Stomach smooth muscle (tissue), 2 donors: ENCODE results near the gene CCR8.

ENCODE experiments used
- H3K27ac ChIP-seq: one replicate; pipeline ENCODE4 v1.7.0; 2013; ENCODE audit warnings: mild to moderate bottlenecking, low read length, inconsistent platforms
- H3K27me3 ChIP-seq, 2 donors: one replicate each; pipeline ENCODE4 v1.7.0; 2013; ENCODE audit warnings: low read length in 2 of 2; ENCODE audit not compliant: insufficient read depth in 2 of 2, control insufficient read depth in 1 of 2
- H3K36me3 ChIP-seq, 2 donors: one replicate each; pipeline ENCODE4 v1.7.0; 2013; ENCODE audit warnings: low read length in 2 of 2; ENCODE audit not compliant: control insufficient read depth in 2 of 2, insufficient read depth in 2 of 2
- H3K4me1 ChIP-seq: one replicate; pipeline ENCODE4 v1.7.0; 2013; ENCODE audit warnings: low read length; ENCODE audit not compliant: control insufficient read depth, insufficient read depth
- H3K4me3 ChIP-seq, 2 donors: one replicate each; pipeline ENCODE4 v1.7.0; 2013; ENCODE audit warnings: low read length in 2 of 2
- H3K9ac ChIP-seq, 2 donors: one replicate each; pipeline ENCODE4 v1.7.0; 2013; ENCODE audit warnings: low read length in 2 of 2, mild to moderate bottlenecking in 1 of 2
- H3K9me3 ChIP-seq, 2 donors: one replicate each; pipeline ENCODE4 v1.7.0; 2013; ENCODE audit warnings: low read length in 2 of 2; ENCODE audit not compliant: control insufficient read depth in 2 of 2
- donor health status: healthy.
- donor health status: Pancreatic carcinoma.

The CCR8 gene

DNA sequence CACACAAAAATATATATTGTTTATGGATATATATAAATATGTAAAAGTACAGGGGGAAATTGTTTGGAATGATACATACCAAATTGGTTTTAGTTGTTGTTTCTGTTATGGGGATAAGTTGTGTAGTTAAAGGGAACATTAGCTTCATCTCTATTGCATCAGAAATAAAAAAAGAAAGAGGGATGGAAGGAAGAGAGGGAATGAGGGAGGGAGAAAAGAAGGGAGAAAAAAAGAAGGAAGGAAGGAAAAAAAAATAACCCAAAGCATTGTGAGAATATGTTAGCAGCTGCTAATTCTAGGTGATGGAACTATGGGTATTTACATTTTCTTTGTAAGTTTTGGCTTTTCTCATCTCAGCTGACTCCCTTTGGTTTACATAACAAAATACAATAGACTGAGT is 1.3 kb downstream of the CCR8 start:
- Histone ChIP-seq H3K27me3 (no peaks in the 10 kb centered on the region), H3K27ac (no peak overlapping the region), H3K4me3 (no peak overlapping the region), H3K9me3 (no peaks in the 10 kb centered on the region), H3K9ac (no peak overlapping the region), H3K36me3 (no peaks in the 10 kb centered on the region), H3K4me1 (no peaks in the 10 kb centered on the region)

- Histone ChIP-seq H3K9me3 (no peaks in the 10 kb centered on the region), H3K27ac (no peak overlapping the region), H3K4me1 (no peaks in the 10 kb centered on the region), H3K4me3 (no peak overlapping the region), H3K27me3 (no peaks in the 10 kb centered on the region), H3K9ac (no peak overlapping the region), H3K36me3 (no peaks in the 10 kb centered on the region)
Measured at GRCh38 chr3:39332525-39332924, 3.0 kb downstream of the CCR8 start.

- Histone ChIP-seq H3K36me3 (no peaks in the 10 kb centered on the region), H3K9ac (no peak overlapping the region), H3K4me3 (no peak overlapping the region), H3K27ac (no peak overlapping the region), H3K27me3 (no peaks in the 10 kb centered on the region), H3K4me1 (no peaks in the 10 kb centered on the region), H3K9me3 (no peaks in the 10 kb centered on the region)
Measured at GRCh38 chr3:39333607-39334006, 4.1 kb downstream of the CCR8 start.

DNA sequence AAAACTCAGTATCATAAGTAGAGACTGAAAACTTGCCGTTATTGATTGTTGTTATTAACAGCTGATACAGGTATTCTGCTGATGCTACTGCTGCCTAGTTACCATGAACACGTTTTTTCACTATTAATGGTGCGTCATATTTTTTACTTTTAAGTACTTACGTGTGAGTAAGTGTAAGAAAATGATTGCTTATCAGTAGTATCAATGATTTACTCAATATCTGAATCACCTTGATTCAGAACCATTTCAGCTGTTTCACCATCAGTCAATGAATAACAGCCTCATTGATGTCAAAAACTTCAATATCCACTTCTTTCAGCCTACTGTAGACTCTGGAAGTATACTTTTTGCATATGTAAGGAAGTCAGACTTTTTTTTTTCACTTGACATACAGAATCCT is 4.7 kb downstream of the CCR8 start:
- H3K9me3 ChIP-seq: no peaks in the 10 kb centered on the region
- no peak overlapping the region for H3K4me3 ChIP-seq
- no peak overlapping the region for H3K27ac ChIP-seq
- H3K9ac ChIP-seq: no peak overlapping the region
- no peaks in the 10 kb centered on the region for H3K27me3 ChIP-seq
- H3K4me1 ChIP-seq: no peaks in the 10 kb centered on the region
- no peaks in the 10 kb centered on the region for H3K36me3 ChIP-seq

DNA sequence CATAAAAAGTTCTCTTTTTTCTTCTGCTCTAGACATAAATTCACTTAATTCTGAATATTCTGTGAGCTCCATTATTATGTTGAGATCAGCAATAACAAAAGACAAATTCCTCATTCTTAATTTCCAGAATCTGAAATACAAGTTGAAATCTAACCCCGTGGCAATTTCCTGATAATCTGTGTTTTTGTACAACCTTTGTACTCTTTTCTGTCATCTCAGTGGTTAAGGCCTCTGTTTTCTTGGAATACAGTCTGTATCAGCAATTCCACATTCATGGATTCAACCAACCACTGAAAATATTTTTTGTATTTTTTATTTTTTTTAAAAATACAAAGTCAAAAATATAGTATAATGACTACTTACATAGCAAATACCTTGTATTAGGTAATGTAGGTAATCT is 8.7 kb downstream of the CCR8 start:
- H3K27ac ChIP-seq: no peak overlapping the region
- H3K9ac ChIP-seq: no peak overlapping the region
- no peak overlapping the region for H3K4me3 ChIP-seq
- no peaks in the 10 kb centered on the region for H3K9me3 ChIP-seq
- no peaks in the 10 kb centered on the region for H3K36me3 ChIP-seq
- no peaks in the 10 kb centered on the region for H3K4me1 ChIP-seq
- H3K27me3 ChIP-seq: no peaks in the 10 kb centered on the region

GRCh38 chr3:39339086-39339485 is 9.6 kb downstream of the CCR8 start:
- Histone ChIP-seq H3K9ac (no peak overlapping the region), H3K27me3 (no peaks in the 10 kb centered on the region), H3K27ac (no peak overlapping the region)

GRCh38 chr3:39343076-39343717 is 13.7 kb downstream of the CCR8 start:
- Histone ChIP-seq H3K9me3 (no peaks in the 10 kb centered on the region), H3K27ac (no peak overlapping the region)

More at GRCh38 chr3:39339086-39339485, 9.6 kb downstream of the CCR8 start:
- H3K9me3 ChIP-seq: no peaks in the 10 kb centered on the region
- no peaks in the 10 kb centered on the region for H3K36me3 ChIP-seq
- no peak overlapping the region for H3K4me3 ChIP-seq
- no peaks in the 10 kb centered on the region for H3K4me1 ChIP-seq

GRCh38 chr3:39343760-39344159 is 14.3 kb downstream of the CCR8 start:
- Histone ChIP-seq H3K9ac (no peak overlapping the region), H3K27me3 (no peaks in the 10 kb centered on the region), H3K36me3 (no peaks in the 10 kb centered on the region), H3K4me3 (no peak overlapping the region), H3K27ac (no peak overlapping the region), H3K9me3 (no peaks in the 10 kb centered on the region), H3K4me1 (no peaks in the 10 kb centered on the region)

More at GRCh38 chr3:39343076-39343717, 13.7 kb downstream of the CCR8 start:
- H3K9ac ChIP-seq: no peak overlapping the region
- no peaks in the 10 kb centered on the region for H3K36me3 ChIP-seq
- H3K4me3 ChIP-seq: no peak overlapping the region
- H3K4me1 ChIP-seq: no peaks in the 10 kb centered on the region
- H3K27me3 ChIP-seq: no peaks in the 10 kb centered on the region

DNA sequence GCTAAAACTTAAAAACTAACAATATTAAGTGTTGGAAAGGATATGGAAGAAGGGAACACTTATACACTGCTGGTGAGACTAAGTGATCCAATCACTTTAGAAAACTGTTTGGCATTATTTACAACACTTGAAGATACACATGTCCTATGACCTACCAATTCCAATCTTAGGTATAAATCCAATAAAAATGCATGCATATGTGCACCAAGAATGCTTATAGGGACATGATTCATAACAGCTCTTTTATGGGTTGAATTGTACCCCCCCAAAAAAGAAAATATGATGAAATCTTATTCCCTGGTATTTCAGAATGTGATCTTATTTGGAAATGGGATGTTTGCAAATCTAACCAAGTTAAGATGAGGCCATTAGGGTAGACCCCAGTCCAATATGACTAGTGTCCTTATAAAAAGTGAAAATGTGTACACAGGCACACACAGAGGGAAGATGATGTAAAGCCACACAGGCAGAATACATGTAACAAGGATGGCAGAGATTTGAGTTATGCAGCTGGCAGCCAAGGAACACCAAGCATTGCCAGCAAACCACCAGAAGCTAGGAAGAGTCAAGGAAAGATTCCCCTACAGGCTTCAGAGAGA is 15.3 kb downstream of the CCR8 start:
- Histone ChIP-seq H3K36me3 (no peaks in the 10 kb centered on the region), H3K4me1 (no peaks in the 10 kb centered on the region)

DNA sequence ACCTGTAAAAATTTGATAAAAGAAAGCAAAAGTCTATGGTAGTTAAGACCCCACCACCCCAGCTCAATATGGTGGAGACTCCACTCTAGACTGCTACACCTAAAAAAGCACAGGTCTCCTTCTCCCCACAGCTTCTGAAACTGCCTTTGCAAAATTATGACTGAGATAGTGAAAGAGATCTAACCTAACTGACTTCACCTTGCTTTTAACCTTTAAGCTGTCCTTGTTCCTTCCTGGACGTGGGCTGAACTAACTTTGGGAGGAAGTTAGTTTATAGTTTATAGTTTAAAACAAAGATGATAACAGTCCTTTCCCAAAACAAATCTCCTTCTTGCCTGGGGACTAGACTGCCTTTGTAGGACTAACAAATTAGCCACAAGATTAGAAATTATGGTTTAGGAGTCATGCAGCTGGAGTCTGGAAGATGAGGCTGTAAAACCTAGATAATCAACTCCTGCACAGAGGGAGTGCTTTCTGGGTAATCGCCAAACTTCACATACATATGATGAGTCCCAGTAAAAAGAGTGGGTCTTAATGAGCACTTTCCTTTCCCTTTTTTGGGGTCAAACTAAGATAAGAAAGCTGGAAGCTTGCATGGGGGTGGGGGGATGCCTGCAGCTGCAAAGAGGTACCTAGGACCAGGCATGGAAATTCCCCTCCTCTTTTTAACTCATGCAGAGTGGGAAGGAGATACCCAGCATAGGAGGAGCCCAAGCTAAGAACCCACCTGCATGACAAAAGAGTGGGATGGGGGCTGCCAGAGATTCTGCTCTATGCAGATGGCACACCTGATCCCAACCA is 17.5 kb downstream of the CCR8 start:
- Histone ChIP-seq H3K27ac (no peak overlapping the region), H3K36me3 (no peaks in the 10 kb centered on the region), H3K27me3 (no peaks in the 10 kb centered on the region), H3K9me3 (no peaks in the 10 kb centered on the region), H3K9ac (no peak overlapping the region), H3K4me1 (no peaks in the 10 kb centered on the region), H3K4me3 (no peak overlapping the region)

More for the DNA sequence above, 15.3 kb downstream of the CCR8 start:
- Histone ChIP-seq H3K27ac (no peak overlapping the region), H3K4me3 (no peak overlapping the region), H3K9ac (no peak overlapping the region), H3K9me3 (no peaks in the 10 kb centered on the region), H3K27me3 (no peaks in the 10 kb centered on the region)

DNA sequence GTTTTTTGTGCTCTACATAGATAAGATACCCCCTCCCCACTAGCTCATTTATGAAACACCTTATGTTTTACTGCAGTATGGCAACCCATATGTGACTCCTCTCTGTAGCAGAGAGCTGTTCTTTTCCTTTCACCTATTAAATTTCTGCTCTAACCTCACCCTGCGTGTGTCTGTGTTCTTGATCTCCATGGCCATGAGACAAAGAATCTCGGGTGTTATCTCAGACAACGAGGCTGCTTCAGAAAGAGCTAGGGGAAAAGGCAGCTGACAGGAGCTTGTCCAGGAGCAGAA is 18.0 kb downstream of the CCR8 start:
- no peak overlapping the region for H3K9ac ChIP-seq
- no peak overlapping the region for H3K4me3 ChIP-seq
- H3K4me1 ChIP-seq: no peaks in the 10 kb centered on the region
- no peak overlapping the region for H3K27ac ChIP-seq
- H3K36me3 ChIP-seq: no peaks in the 10 kb centered on the region
- no peaks in the 10 kb centered on the region for H3K27me3 ChIP-seq
- no peaks in the 10 kb centered on the region for H3K9me3 ChIP-seq
